HG03196 (cell line): Measurements from ENCODE around the gene BORCS6.

Source experiments
- ATAC-seq: cut with Tn5 transposase; IDR thresholded peaks from one replicate; pipeline ENCODE4 v1.9.1; 2021; ENCODE audit not compliant: unreplicated experiment

BORCS6 gene

DNA sequence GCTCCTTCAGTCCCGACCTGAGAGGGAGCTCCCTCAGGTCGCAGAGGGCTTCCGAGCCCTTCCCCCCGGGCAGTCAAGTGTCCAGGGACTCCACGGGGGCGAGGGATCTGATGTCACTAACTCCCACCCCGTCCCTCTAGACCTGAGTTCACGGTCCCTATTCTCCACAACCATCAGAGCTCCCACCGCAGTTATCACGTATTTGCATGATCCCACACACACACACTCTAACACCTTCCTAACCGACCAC lies 34.1 kb downstream of the BORCS6 start:
- no peak for ATAC-seq

- ATAC-seq: no peak
Measured at GRCh38 chr17:8155231-8155995, 34.6 kb downstream of the BORCS6 start.

DNA sequence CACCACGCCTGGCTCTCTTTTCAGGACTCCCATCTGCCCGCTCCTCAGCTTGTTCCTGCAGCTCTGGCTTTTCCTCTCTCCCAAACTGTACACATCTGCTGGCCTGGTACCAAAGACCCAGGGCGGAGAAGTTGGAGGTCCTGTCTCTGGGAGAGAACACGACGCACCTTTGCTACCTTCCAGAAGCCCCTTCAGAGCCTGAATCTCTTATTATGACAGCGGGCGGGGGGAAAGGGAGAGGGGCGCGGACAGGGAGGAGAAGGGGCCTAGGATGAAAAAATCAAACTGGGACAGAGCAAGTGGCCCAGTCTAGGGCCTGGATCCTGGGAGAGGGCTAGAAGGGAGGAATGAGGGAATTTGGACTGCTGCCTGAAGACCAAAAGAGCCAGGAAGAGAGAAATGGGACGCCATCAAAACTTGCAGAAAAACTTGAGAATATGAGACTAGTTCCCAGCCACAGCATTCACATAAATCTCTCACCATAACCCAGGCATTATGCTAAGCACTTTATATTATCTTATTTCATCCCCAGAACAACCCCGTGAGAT lies 35.3 kb downstream of the BORCS6 start:
- no peak for ATAC-seq

GRCh38 chr17:8153957-8154607 lies 35.9 kb downstream of the BORCS6 start:
- no peak for ATAC-seq

DNA sequence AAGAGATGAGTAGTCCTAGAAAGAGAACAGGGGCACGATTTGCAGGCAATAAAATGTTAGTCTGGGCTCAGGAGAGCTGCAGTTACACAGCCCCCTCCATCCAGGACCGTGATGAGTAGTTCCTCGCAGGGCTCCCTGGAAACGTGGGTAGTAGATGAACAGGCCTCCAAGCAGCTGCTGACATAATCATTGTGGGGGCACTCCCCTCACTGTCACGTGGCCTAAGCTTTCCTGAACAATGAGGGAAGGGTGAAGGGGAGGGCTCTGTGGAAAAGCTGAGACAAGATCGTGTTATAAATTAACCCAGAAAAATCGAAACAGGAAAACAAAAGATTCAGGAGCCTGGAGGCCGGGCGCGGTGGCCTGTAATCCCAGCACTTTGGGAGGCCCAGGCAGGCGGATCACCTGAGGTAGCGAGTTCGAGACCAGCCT lies 36.4 kb downstream of the BORCS6 start:
- no peak for ATAC-seq

- ATAC-seq: no peak
Measured at GRCh38 chr17:8153031-8153451, 36.9 kb downstream of the BORCS6 start.

- ATAC-seq: peak; percentile 24
Measured at GRCh38 chr17:8152112-8152775, 37.7 kb downstream of the BORCS6 start, which contains the start of gene PER1. PER1 (minus strand) TSS chr17:8152404; CDS start chr17:8150706, 1,698 bp downstream.

DNA sequence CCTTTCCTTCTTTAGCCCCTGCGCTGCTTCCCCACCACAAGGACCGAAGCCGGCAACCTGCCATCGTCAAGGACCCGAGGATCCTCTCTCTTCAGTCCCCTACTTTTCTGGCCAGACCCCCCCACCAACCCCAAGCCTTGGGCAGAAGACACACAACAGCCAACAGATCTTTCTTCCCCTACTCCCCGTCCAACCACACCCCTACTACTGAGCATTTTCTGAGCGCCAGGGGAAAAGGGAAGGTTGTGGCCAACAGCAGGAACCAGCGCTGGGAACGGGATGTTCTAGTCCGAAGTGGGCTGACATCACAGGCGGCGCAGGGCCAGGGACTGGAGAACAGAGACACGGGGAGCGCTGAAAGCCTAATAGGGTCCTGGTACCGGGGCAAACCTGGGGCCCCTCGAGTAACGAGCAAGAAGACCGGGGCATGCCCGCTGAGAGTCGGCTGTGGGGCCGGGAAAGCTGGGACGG lies 38.3 kb downstream of the BORCS6 start:
- no peak for ATAC-seq

GRCh38 chr17:8151120-8151640 lies 38.8 kb downstream of the BORCS6 start:
- peak; percentile 42 for ATAC-seq

DNA sequence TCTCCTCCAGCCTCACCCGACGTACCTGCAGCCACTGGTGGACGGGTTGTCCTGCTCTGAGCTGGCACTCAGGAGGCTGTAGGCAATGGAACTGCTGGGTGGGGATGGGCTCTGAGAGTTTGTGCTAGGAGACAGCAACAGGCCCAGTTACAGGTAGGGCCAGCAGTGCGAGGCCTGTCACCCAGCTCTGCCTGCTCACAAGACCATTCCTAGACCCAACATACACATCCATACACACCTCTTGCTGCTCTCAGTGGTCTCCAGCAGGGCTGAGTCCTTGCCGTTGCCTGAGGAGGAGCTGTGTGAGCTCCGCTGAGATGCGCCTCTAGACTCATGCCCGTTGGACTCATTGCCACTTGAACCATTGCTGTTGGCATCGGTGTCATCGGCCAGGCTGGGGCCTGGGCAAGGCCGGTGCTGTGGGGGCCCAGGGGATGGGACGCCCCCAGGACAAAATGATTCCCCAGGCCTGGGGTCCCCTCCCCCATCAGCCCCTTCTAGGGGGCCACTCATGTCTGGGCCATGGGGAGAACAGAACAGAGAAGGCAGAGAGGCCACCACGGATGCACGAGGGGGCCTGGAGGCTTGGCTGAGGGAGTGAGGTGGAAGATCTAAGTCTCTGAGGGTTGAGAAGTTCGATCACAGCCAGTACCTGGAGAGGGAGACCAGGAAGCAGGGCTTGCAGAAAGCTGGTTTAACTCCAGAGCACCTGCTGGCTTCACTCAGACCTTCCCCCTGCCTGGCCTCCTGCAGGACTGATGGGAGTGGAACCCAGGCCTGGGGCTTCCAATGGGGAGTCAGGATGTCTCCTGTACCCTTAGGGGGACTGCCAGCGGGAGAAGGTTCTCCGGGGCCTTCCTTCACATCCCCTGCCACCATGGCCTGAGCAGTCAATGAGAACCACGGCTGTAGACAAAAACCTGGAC lies 39.5 kb downstream of the BORCS6 start:
- ATAC-seq: no peak

DNA sequence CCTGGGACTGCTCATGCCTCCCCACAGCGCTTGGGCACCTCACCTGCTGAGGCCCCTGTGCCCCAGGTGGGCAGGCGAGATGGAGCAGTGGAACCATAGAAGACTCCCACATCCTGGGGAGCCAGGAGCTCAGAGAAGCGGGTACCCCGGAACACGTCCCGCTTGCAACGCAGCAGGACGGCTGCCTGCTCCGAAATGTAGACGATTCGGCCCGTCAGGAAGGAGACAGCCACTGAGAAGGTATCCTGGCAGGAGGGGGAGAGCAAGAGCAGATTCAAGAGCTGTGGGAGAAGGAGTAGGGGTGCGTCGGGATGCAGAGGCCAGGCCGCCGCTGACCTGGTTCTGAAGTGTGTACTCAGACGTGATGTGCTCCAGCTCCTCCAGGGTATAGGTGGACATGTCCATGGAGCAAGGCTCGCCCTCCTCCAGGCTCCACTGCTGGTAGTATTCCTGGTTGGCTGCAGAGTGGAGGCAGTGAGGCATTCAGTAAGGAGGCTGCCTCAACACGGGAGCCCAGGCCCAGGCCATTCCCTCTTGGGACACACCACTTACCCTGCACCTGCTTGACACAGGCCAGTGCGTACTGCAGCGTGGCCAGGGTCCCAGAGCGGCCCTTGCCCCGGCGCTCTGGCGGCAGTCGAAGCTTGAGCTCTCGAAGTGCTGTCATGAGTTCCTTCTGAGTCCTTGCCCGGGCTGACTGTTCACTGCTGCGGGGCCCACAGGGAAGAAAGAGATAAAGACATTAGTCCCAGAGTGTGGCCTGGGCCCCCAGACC lies 40.4 kb downstream of the BORCS6 start:
- no peak for ATAC-seq

DNA sequence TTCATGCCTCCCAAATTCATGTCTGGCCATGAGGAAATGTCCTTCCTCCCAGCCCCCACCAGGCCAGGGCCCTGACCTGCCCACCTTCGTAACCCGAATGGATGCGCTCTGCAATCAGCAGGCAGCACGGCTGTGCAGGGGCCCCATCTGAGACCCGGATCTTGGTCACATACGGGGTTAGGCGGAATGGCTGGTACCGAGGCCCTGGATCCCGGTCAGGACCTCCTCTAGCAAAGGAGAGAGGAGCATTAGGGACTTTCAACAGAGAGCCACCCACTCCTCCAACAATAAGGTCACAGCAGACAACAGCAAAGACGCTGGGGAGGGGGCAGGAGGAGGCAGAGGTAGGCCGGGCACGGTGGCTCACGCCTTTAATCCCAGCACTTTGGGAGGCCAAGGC lies 41.4 kb downstream of the BORCS6 start:
- ATAC-seq: no peak

DNA sequence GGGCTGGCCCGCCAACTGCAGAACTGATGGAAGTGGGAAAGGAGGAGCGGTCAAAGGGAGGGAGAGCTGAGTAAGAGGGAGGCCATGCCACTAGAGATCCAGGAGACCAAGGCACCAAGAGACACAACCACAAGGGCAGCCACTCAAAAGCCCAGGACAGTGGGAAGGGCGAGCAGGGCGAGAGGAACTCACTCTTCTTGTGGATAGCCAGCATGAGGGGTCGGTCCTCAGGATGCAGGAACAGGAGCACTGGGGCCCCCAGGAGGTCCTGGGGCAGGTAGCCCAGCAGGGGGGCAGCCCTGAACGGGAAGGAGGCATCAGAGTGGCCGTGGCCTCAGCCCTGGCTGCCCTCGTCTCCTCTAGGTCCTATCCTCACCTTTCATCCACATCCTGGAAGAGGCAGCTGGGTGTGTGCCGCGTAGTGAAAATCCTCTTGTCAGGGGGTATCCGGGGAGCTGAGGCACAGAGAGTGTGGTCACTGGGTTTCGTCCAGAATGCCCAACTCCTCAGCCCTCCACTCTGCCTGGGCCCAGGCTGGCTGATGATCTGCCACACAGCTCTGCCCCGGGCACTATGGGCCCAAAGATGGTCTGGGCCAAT lies 42.1 kb downstream of the BORCS6 start:
- no peak for ATAC-seq

DNA sequence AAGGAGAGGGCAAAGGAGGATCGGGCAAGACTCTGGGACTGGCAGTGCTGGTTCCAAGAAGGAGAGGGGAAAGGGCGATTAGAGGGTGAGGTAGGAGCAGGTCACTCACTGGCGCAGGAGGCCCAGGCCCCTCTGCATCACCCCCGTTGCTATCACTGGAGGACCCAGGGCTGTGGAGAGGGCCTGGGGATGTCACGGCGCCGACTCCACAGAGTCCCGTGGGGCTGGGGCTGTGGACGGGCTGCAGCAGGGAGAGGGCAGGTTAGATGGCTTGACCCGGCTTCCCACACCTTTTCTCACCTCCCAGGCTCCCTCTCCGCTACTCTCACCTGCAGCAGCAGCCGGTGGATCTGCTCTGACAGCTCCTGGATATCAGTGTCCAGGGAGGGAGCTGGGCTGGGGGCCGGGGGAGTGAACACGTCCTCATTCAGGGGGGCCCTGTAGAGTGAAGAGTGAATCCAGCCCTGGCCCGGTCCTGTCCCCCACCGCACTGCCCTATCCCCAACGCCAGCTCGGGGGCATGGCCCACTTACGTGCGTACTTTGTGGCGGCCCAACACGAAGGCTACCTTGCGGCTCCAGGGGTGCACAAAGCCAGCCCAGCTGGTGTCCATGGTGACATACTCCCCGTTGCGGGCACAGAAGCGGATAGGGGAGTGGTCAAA lies 42.7 kb downstream of the BORCS6 start:
- ATAC-seq: no peak

- ATAC-seq: no peak
Measured at GRCh38 chr17:8146381-8147140, 43.4 kb downstream of the BORCS6 start.

DNA sequence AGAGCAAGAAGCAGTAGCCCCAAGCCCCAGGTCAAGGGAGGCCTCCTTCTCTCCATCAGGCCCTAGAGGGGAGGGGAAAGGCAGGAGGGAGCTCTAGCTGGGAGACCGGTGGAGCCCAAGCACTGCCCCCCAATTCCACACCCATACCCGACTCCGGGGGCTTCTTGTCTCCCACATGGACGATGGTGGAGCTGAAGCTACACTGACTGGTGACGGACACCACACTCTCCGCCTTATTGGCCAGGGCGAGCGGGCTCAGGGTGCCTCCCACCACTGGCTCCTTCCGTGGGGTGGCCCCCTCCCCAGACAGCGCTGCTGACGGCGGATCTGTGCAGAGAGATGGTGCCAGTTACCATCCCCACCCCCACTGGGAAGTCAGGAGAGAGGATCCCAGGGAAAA lies 44.2 kb downstream of the BORCS6 start:
- ATAC-seq: no peak

GRCh38 chr17:8144401-8145231 lies 45.4 kb downstream of the BORCS6 start:
- no peak for ATAC-seq
